Measurements from ENCODE around the gene NCAPD2.
A peak's percentile ranks its signal among the peaks of the same experiment; 100 is the strongest.

The NCAPD2 gene

DNA sequence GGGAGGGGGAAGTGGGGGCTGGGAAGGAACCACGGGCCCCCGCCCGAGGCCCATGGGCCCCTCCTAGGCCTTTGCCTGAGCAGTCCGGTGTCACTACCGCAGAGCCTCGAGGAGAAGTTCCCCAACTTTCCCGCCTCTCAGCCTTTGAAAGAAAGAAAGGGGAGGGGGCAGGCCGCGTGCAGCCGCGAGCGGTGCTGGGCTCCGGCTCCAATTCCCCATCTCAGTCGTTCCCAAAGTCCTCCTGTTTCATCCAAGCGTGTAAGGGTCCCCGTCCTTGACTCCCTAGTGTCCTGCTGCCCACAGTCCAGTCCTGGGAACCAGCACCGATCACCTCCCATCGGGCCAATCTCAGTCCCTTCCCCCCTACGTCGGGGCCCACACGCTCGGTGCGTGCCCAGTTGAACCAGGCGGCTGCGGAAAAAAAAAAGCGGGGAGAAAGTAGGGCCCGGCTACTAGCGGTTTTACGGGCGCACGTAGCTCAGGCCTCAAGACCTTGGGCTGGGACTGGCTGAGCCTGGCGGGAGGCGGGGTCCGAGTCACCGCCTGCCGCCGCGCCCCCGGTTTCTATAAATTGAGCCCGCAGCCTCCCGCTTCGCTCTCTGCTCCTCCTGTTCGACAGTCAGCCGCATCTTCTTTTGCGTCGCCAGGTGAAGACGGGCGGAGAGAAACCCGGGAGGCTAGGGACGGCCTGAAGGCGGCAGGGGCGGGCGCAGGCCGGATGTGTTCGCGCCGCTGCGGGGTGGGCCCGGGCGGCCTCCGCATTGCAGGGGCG, 40.2 kb downstream of the NCAPD2 start, which contains the start of gene GAPDH:
GAPDH (plus strand) TSS at position 595 of the 772 bp plus-strand sequence. CDS start 316 bp downstream, outside the sequence.
- no peak for TF ChIP-seq ZFX (IDR thresholded peaks at IDR 0.05; ENCODE audit: borderline replicate concordance)
- TF ChIP-seq, protein P1, sequence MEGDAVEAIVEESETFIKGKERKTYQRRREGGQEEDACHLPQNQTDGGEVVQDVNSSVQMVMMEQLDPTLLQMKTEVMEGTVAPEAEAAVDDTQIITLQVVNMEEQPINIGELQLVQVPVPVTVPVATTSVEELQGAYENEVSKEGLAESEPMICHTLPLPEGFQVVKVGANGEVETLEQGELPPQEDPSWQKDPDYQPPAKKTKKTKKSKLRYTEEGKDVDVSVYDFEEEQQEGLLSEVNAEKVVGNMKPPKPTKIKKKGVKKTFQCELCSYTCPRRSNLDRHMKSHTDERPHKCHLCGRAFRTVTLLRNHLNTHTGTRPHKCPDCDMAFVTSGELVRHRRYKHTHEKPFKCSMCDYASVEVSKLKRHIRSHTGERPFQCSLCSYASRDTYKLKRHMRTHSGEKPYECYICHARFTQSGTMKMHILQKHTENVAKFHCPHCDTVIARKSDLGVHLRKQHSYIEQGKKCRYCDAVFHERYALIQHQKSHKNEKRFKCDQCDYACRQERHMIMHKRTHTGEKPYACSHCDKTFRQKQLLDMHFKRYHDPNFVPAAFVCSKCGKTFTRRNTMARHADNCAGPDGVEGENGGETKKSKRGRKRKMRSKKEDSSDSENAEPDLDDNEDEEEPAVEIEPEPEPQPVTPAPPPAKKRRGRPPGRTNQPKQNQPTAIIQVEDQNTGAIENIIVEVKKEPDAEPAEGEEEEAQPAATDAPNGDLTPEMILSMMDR (IDR thresholded peaks at IDR 0.05), result no peak

DNA sequence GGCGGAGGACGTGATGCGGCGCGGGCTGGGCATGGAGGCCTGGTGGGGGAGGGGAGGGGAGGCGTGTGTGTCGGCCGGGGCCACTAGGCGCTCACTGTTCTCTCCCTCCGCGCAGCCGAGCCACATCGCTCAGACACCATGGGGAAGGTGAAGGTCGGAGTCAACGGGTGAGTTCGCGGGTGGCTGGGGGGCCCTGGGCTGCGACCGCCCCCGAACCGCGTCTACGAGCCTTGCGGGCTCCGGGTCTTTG, 40.7 kb downstream of the NCAPD2 start:
- no peak for TF ChIP-seq ZFX (IDR thresholded peaks at IDR 0.05; ENCODE audit: borderline replicate concordance)
- TF ChIP-seq, protein P1 (IDR thresholded peaks at IDR 0.05), result 0 out of 2 replicates have a peak, but pooled peaks have one; percentile 8
- H3K27ac ChIP-seq, result peak overlapping the region; percentile 99

More for the DNA sequence above, 40.2 kb downstream of the NCAPD2 start, which contains the start of gene GAPDH:
- H3K27ac ChIP-seq, result peak within 1 kb of the TSS; percentile 99

DNA sequence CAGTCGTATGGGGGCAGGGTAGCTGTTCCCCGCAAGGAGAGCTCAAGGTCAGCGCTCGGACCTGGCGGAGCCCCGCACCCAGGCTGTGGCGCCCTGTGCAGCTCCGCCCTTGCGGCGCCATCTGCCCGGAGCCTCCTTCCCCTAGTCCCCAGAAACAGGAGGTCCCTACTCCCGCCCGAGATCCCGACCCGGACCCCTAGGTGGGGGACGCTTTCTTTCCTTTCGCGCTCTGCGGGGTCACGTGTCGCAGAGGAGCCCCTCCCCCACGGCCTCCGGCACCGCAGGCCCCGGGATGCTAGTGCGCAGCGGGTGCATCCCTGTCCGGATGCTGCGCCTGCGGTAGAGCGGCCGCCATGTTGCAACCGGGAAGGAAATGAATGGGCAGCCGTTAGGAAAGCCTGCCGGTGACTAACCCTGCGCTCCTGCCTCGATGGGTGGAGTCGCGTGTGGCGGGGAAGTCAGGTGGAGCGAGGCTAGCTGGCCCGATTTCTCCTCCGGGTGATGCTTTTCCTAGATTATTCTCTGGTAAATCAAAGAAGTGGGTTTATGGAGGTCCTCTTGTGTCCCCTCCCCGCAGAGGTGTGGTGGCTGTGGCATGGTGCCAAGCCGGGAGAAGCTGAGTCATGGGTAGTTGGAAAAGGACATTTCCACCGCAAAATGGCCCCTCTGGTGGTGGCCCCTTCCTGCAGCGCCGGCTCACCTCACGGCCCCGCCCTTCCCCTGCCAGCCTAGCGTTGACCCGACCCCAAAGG, 41.2 kb downstream of the NCAPD2 start:
- H3K27ac ChIP-seq, result peak overlapping the region; percentile 99
- TF ChIP-seq, protein P1 (IDR thresholded peaks at IDR 0.05), result 0 out of 2 replicates have a peak, but pooled peaks have one; percentile 2
- TF ChIP-seq ZFX (IDR thresholded peaks at IDR 0.05; ENCODE audit: borderline replicate concordance), result no peak

DNA sequence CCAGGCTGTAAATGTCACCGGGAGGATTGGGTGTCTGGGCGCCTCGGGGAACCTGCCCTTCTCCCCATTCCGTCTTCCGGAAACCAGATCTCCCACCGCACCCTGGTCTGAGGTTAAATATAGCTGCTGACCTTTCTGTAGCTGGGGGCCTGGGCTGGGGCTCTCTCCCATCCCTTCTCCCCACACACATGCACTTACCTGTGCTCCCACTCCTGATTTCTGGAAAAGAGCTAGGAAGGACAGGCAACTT, 41.7 kb downstream of the NCAPD2 start:
- TF ChIP-seq ZFX (IDR thresholded peaks at IDR 0.05; ENCODE audit: borderline replicate concordance), result no peak
- TF ChIP-seq, protein P1 (IDR thresholded peaks at IDR 0.05), result no peak
- H3K27ac ChIP-seq, result peak overlapping the region; percentile 99

DNA sequence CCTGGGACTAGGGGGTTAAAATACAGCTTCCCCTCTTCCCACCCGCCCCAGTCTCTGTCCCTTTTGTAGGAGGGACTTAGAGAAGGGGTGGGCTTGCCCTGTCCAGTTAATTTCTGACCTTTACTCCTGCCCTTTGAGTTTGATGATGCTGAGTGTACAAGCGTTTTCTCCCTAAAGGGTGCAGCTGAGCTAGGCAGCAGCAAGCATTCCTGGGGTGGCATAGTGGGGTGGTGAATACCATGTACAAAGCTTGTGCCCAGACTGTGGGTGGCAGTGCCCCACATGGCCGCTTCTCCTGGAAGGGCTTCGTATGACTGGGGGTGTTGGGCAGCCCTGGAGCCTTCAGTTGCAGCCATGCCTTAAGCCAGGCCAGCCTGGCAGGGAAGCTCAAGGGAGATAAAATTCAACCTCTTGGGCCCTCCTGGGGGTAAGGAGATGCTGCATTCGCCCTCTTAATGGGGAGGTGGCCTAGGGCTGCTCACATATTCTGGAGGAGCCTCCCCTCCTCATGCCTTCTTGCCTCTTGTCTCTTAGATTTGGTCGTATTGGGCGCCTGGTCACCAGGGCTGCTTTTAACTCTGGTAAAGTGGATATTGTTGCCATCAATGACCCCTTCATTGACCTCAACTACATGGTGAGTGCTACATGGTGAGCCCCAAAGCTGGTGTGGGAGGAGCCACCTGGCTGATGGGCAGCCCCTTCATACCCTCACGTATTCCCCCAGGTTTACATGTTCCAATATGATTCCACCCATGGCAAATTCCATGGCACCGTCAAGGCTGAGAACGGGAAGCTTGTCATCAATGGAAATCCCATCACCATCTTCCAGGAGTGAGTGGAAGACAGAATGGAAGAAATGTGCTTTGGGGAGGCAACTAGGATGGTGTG, 42.3 kb downstream of the NCAPD2 start:
- TF ChIP-seq ZFX (IDR thresholded peaks at IDR 0.05; ENCODE audit: borderline replicate concordance), result no peak
- TF ChIP-seq, protein P1 (IDR thresholded peaks at IDR 0.05), result no peak
- H3K27ac ChIP-seq, result peak overlapping the region; percentile 99

DNA sequence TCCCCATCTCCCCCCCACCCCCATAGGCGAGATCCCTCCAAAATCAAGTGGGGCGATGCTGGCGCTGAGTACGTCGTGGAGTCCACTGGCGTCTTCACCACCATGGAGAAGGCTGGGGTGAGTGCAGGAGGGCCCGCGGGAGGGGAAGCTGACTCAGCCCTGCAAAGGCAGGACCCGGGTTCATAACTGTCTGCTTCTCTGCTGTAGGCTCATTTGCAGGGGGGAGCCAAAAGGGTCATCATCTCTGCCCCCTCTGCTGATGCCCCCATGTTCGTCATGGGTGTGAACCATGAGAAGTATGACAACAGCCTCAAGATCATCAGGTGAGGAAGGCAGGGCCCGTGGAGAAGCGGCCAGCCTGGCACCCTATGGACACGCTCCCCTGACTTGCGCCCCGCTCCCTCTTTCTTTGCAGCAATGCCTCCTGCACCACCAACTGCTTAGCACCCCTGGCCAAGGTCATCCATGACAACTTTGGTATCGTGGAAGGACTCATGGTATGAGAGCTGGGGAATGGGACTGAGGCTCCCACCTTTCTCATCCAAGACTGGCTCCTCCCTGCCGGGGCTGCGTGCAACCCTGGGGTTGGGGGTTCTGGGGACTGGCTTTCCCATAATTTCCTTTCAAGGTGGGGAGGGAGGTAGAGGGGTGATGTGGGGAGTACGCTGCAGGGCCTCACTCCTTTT, 43.1 kb downstream of the NCAPD2 start:
- H3K27ac ChIP-seq, result peak overlapping the region; percentile 99
- TF ChIP-seq, protein P1 (IDR thresholded peaks at IDR 0.05), result no peak
- no peak for TF ChIP-seq ZFX (IDR thresholded peaks at IDR 0.05; ENCODE audit: borderline replicate concordance)
